SH-SY5Y (cell line): ENCODE results near the gene TBL3.

ENCODE experiments used
- GATA2 ChIP-seq: IDR thresholded peaks from 2 replicates; pipeline ENCODE4 v1.6.1; 2011; ENCODE audit warnings: mild to moderate bottlenecking, low read depth, low read length
- GATA3 ChIP-seq: IDR thresholded peaks from 2 replicates; pipeline ENCODE4 v1.6.1; 2011; ENCODE audit warnings: low read depth, mild to moderate bottlenecking, low read length, moderate library complexity

- TF ChIP-seq GATA2: no peak
- TF ChIP-seq GATA3: no peak
Measured at GRCh38 chr16:2009791-2010510, 38.1 kb downstream of the TBL3 start, which contains the start of gene ZNF598.
